IMR-90 (cell line): Measurements from ENCODE around the gene SNED1.

Experiments used
- FOS ChIP-seq: fragments of 150-350 bp; IDR thresholded peaks from 2 replicates; pipeline ENCODE4 v1.6.1; 2016; ENCODE audit warnings: low read depth, low read length
- POLR2A ChIP-seq: IDR thresholded peaks from 2 replicates; pipeline ENCODE4 v1.6.1; 2012; ENCODE audit warnings: mild to moderate bottlenecking, low read depth, low read length
- RAD21 ChIP-seq: IDR thresholded peaks from 2 replicates; pipeline ENCODE4 v1.6.1; 2012; ENCODE audit warnings: low read length, improper control_type of control experiment
- RCOR1 ChIP-seq: IDR thresholded peaks from 2 replicates; pipeline ENCODE4 v1.6.1; 2012; ENCODE audit warnings: mild to moderate bottlenecking, low read length, improper control_type of control experiment; ENCODE audit not compliant: insufficient replicate concordance
- TF ChIP-seq, protein P1 (sequence below): conservative IDR thresholded peaks from 2 replicates; pipeline ENCODE4 v1.5.1; 2012; ENCODE audit warnings: mild to moderate bottlenecking, low read depth, low read length, improper control_type of control experiment

DNA sequence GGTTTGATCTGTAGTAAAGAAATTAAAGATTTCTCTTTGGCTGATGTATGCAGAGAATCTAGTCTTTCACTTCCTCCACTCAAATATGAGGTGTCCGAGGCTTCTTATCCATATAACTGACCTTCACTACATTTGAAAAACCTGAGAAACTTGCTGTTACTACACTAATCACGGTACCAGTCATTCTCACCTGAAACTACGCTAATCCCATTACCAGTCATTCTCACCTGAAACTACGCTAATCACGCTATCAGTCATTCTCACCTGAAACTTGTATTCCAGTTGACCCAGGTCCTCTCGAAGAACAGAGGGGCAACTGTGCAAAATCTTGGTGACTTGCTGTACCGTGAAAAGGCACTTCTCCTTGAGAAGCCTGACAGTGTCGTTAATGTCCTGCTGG is 98.6 kb downstream of the SNED1 start:
- TF ChIP-seq, protein P1, sequence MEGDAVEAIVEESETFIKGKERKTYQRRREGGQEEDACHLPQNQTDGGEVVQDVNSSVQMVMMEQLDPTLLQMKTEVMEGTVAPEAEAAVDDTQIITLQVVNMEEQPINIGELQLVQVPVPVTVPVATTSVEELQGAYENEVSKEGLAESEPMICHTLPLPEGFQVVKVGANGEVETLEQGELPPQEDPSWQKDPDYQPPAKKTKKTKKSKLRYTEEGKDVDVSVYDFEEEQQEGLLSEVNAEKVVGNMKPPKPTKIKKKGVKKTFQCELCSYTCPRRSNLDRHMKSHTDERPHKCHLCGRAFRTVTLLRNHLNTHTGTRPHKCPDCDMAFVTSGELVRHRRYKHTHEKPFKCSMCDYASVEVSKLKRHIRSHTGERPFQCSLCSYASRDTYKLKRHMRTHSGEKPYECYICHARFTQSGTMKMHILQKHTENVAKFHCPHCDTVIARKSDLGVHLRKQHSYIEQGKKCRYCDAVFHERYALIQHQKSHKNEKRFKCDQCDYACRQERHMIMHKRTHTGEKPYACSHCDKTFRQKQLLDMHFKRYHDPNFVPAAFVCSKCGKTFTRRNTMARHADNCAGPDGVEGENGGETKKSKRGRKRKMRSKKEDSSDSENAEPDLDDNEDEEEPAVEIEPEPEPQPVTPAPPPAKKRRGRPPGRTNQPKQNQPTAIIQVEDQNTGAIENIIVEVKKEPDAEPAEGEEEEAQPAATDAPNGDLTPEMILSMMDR: no peak
- TF ChIP-seq POLR2A (no peak), RAD21 (no peak), RCOR1 (no peak), FOS (no peak)
